Astrocyte (in vitro differentiated cells and primary cell): ENCODE measurements around the gene RUFY1. TPM values are rescaled to one million over a fixed set of nuclear protein-coding genes. Genes with fewer than 3 reads are reported as not detected.

Source experiments
- DNase-seq: peaks from one replicate; pipeline ENCODE4 v3.0.0-alpha.2; 2010; ENCODE audit warnings: low read depth
- FAIRE-seq: peaks from 2 replicates; lab custom pipeline; 2011; peaks lifted over from hg19 to GRCh38; lab: Jason Lieb, UNC
- H2AFZ ChIP-seq: 2 replicates; pipeline ENCODE4 v1.6.0; 2012; ENCODE audit warnings: low read depth, low read length, inconsistent platforms
- H3K27ac ChIP-seq: 2 replicates; pipeline ENCODE4 v1.5.1; 2011; ENCODE audit warnings: low read depth, low read length, inconsistent platforms
- H3K27me3 ChIP-seq: 2 replicates; pipeline ENCODE4 v1.6.0; 2011; ENCODE audit warnings: low read length, inconsistent platforms; ENCODE audit not compliant: insufficient read depth
- H3K36me3 ChIP-seq: 2 replicates; pipeline ENCODE4 v1.5.1; 2011; ENCODE audit warnings: low read length, inconsistent platforms; ENCODE audit not compliant: insufficient read depth
- H3K4me1 ChIP-seq: 2 replicates; pipeline ENCODE4 v1.5.1; 2011; ENCODE audit warnings: low read length, inconsistent platforms; ENCODE audit not compliant: insufficient read depth
- H3K4me2 ChIP-seq: 2 replicates; pipeline ENCODE4 v1.6.0; 2012; ENCODE audit warnings: low read length, inconsistent platforms
- H3K4me3 ChIP-seq: 2 replicates; pipeline ENCODE4 v1.5.1; 2011; ENCODE audit warnings: low read depth, mild to moderate bottlenecking, low read length, inconsistent platforms; ENCODE audit not compliant: insufficient read depth
- H3K79me2 ChIP-seq: 2 replicates; pipeline ENCODE4 v1.6.0; 2012; ENCODE audit warnings: mild to moderate bottlenecking, low read length, inconsistent platforms; ENCODE audit not compliant: insufficient read depth
- H3K9ac ChIP-seq: 2 replicates; pipeline ENCODE4 v1.6.0; 2012; ENCODE audit warnings: mild to moderate bottlenecking, low read length, inconsistent platforms
- H3K9me3 ChIP-seq: 2 replicates; pipeline ENCODE4 v1.5.1; 2012; ENCODE audit warnings: low read depth, mild to moderate bottlenecking, low read length, inconsistent platforms; ENCODE audit not compliant: insufficient read depth
- H4K20me1 ChIP-seq: 2 replicates; pipeline ENCODE4 v1.6.0; 2012; ENCODE audit warnings: low read length, inconsistent platforms; ENCODE audit not compliant: insufficient read depth
- H3K27ac Mint-ChIP-seq: one replicate; pipeline ENCODE4 v1.8.0; 2021; ENCODE audit warnings: mild to moderate bottlenecking, mixed read lengths; ENCODE audit not compliant: unreplicated experiment
- H3K27me3 Mint-ChIP-seq: one replicate; pipeline ENCODE4 v1.8.0; 2021; ENCODE audit warnings: low read depth, mixed read lengths; ENCODE audit not compliant: unreplicated experiment
- H3K36me3 Mint-ChIP-seq: one replicate; pipeline ENCODE4 v1.8.0; 2021; ENCODE audit warnings: low read depth, mixed read lengths; ENCODE audit not compliant: unreplicated experiment
- H3K4me1 Mint-ChIP-seq: one replicate; pipeline ENCODE4 v1.8.0; 2021; ENCODE audit warnings: low read depth, mixed read lengths; ENCODE audit not compliant: unreplicated experiment
- H3K4me3 Mint-ChIP-seq: one replicate; pipeline ENCODE4 v1.8.0; 2021; ENCODE audit warnings: mild to moderate bottlenecking, moderate library complexity, mixed read lengths; ENCODE audit not compliant: unreplicated experiment
- H3K9me3 Mint-ChIP-seq: one replicate; pipeline ENCODE4 v1.8.0; 2021; ENCODE audit warnings: mild to moderate bottlenecking, mixed read lengths; ENCODE audit not compliant: unreplicated experiment
- EZH2 ChIP-seq: IDR thresholded peaks from 2 replicates; pipeline ENCODE4 v1.6.1; 2012; ENCODE audit warnings: mild to moderate bottlenecking, low read length, inconsistent platforms; ENCODE audit not compliant: insufficient read depth
- total RNA-seq: library from RNA; stranded (reverse); gene quantifications from 2 replicates; pipeline ENCODE4 v1.2.1, GENCODE V29; 2021
- TF ChIP-seq, protein P1 (sequence below): IDR thresholded peaks from 2 replicates; pipeline ENCODE4 v1.5.1; 2011; ENCODE audit warnings: low read depth, mild to moderate bottlenecking, inconsistent platforms, low read length, moderate library complexity; ENCODE audit not compliant: insufficient read depth

Gene RUFY1
- total RNA-seq, 1 donor from 2014 or later = 34.1 TPM

DNA sequence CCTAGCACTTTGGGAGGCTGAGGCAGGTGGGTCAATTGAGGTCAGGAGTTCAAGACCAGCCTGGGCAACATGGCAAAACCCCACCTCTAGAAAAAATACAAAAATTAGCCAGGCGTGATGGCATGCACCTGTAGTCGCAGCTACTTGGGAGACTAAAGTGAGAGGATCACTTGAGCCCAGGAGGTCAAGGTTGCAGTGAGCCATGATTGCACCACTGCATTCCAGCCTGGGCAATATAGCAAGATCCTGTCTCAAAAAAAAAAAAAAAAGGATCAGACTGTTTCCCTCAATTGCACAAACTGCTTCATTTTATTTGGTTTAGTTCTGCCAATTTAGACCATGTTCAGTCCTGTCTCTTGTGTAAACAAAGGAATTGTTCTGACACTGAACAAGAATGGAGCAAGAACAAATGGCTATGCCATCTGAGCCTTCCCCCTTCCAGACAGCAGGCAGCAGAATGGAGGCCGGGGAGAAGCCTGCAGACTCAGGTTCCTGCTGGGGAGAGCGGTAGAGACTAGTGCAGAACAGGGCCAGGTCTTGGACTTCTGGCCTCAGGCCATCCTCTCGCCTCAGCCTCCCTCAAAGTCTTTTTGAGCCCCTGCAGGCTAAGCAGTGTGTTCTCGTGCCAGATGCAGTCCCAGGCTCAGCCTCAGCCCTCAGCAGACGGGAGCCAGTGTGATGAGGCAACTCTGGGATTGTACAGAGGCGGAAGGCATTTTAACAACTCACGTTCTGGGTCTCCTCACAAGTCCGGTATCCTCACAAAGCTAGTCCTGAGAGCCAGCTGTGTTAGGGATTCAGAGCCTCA, 54.9 kb downstream of the RUFY1 start:
- H3K36me3 ChIP-seq = peaks cover 30% of the 10 kb centered on the region
- no peak overlapping the region for H3K9ac ChIP-seq
- no peaks in the 10 kb centered on the region for H3K9me3 ChIP-seq
- H3K27me3 ChIP-seq = no peaks in the 10 kb centered on the region
- FAIRE-seq (no peak), DNase-seq (no peak)
- no peak overlapping the region for H3K4me3 ChIP-seq
- H3K27me3 Mint-ChIP-seq = no peaks in the 10 kb centered on the region
- H3K4me1 ChIP-seq = no peaks in the 10 kb centered on the region
- H3K4me1 Mint-ChIP-seq = no peaks in the 10 kb centered on the region
- no peak for TF ChIP-seq EZH2
- TF ChIP-seq, protein P1, sequence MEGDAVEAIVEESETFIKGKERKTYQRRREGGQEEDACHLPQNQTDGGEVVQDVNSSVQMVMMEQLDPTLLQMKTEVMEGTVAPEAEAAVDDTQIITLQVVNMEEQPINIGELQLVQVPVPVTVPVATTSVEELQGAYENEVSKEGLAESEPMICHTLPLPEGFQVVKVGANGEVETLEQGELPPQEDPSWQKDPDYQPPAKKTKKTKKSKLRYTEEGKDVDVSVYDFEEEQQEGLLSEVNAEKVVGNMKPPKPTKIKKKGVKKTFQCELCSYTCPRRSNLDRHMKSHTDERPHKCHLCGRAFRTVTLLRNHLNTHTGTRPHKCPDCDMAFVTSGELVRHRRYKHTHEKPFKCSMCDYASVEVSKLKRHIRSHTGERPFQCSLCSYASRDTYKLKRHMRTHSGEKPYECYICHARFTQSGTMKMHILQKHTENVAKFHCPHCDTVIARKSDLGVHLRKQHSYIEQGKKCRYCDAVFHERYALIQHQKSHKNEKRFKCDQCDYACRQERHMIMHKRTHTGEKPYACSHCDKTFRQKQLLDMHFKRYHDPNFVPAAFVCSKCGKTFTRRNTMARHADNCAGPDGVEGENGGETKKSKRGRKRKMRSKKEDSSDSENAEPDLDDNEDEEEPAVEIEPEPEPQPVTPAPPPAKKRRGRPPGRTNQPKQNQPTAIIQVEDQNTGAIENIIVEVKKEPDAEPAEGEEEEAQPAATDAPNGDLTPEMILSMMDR = no peak
- H3K27ac ChIP-seq = no peak overlapping the region
- H3K4me3 Mint-ChIP-seq = no peak overlapping the region
- H4K20me1 ChIP-seq = peaks cover 58% of the 10 kb centered on the region
- H3K27ac Mint-ChIP-seq = no peak overlapping the region
- no peak overlapping the region for H2AFZ ChIP-seq
- H3K9me3 Mint-ChIP-seq = peaks cover 2% of the 10 kb centered on the region
- peaks cover 19% of the 10 kb centered on the region for H3K36me3 Mint-ChIP-seq
- no peaks in the 10 kb centered on the region for H3K79me2 ChIP-seq
- H3K4me2 ChIP-seq = no peak overlapping the region

GRCh38 chr5:179606071-179606909, 55.9 kb downstream of the RUFY1 start:
- peaks cover 4% of the 10 kb centered on the region for H3K79me2 ChIP-seq
- no peak overlapping the region for H3K27ac ChIP-seq
- H3K9me3 ChIP-seq = no peaks in the 10 kb centered on the region
- no peak overlapping the region for H2AFZ ChIP-seq
- Mint-ChIP-seq H3K9me3 (peaks cover 2% of the 10 kb centered on the region), H3K36me3 (peaks cover 19% of the 10 kb centered on the region), H3K27me3 (no peaks in the 10 kb centered on the region), H3K27ac (no peak overlapping the region), H3K4me3 (no peak overlapping the region), H3K4me1 (no peaks in the 10 kb centered on the region)
- H4K20me1 ChIP-seq = peaks cover 68% of the 10 kb centered on the region
- H3K4me3 ChIP-seq = no peak overlapping the region
- H3K4me1 ChIP-seq = no peaks in the 10 kb centered on the region
- peaks cover 40% of the 10 kb centered on the region for H3K36me3 ChIP-seq
- H3K4me2 ChIP-seq = no peak overlapping the region
- TF ChIP-seq, protein P1 = no peak
- no peak for TF ChIP-seq EZH2
- DNase-seq = no peak
- H3K9ac ChIP-seq = no peak overlapping the region
- no peaks in the 10 kb centered on the region for H3K27me3 ChIP-seq
- FAIRE-seq = no peak

DNA sequence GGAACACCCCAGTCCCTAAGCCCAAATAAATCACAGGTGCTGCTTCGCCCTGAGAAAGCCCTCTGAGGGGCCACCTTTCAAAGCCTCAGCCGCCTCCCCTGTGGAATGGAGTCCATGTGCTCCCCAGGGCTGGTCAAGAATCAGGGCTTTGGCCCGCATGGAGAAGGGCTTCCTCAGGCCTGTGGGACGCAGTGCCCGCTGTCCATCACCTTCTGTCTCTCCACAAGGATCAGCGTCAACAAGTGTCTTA, 56.5 kb downstream of the RUFY1 start:
- Mint-ChIP-seq H3K27ac (no peak overlapping the region), H3K36me3 (peaks cover 21% of the 10 kb centered on the region), H3K9me3 (peaks cover 2% of the 10 kb centered on the region), H3K4me3 (no peak overlapping the region), H3K4me1 (peaks cover 4% of the 10 kb centered on the region), H3K27me3 (no peaks in the 10 kb centered on the region)
- no peak for FAIRE-seq
- DNase-seq = no peak
- H3K9ac ChIP-seq = no peak overlapping the region
- peaks cover 74% of the 10 kb centered on the region for H4K20me1 ChIP-seq
- no peak overlapping the region for H3K4me2 ChIP-seq
- no peak overlapping the region for H3K4me3 ChIP-seq
- H3K27me3 ChIP-seq = no peaks in the 10 kb centered on the region
- peaks cover 8% of the 10 kb centered on the region for H3K79me2 ChIP-seq
- H3K27ac ChIP-seq = no peak overlapping the region
- peaks cover 43% of the 10 kb centered on the region for H3K36me3 ChIP-seq
- H2AFZ ChIP-seq = no peak overlapping the region
- no peak for TF ChIP-seq EZH2
- TF ChIP-seq, protein P1 = no peak
- H3K9me3 ChIP-seq = no peaks in the 10 kb centered on the region
- no peaks in the 10 kb centered on the region for H3K4me1 ChIP-seq
